ENCODE measurements around the gene RFXAP. TPM values are rescaled to one million over a fixed set of nuclear protein-coding genes. Genes with fewer than 3 reads are reported as not detected.

The RFXAP gene
- total RNA-seq, 1 experiment from 2014 or later: 4.4 TPM

- TF ChIP-seq MAX (IDR thresholded peaks at IDR 0.05) (no peak), POLR2A (IDR thresholded peaks at IDR 0.05; ENCODE audit: borderline replicate concordance, extremely low read depth, insufficient read depth, insufficient read length) (no peak)
Observed at GRCh38 chr13:36787181-36787580, 31.8 kb upstream of the RFXAP start (continued).

GRCh38 chr13:36788276-36788675 lies 30.7 kb upstream of the RFXAP start:
- Histone ChIP-seq H3K9me2 (ENCODE audit: insufficient read depth) (no peaks in the 10 kb centered on the region), H3K27me3 (ENCODE audit: insufficient read depth, low read length) (no peaks in the 10 kb centered on the region), H3K9me3 (ENCODE audit: control insufficient read depth in 1 of 2, insufficient read depth in 1 of 2, low read depth in 1 of 2, low read length in 2 of 2) (no peaks in the 10 kb centered on the region), H3K36me3 (ENCODE audit: control insufficient read depth in 1 of 2, insufficient read depth in 2 of 2, low read length in 2 of 2) (no peaks in the 10 kb centered on the region), H3K4me1 (ENCODE audit: control insufficient read depth in 1 of 2, insufficient read depth in 2 of 2, low read length in 2 of 2) (peaks cover 0 to 12% of the 10 kb centered on the region in 2 experiments; a peak in 2 of 4 replicates), H3K79me2 (ENCODE audit: insufficient read depth, low read length) (no peaks in the 10 kb centered on the region), H3K4me3 (replicated peaks in 1 of 2; ENCODE audit: low read depth in 1 of 2, low read length in 2 of 2) (no peak overlapping the region), H4K20me1 (ENCODE audit: insufficient read depth) (no peaks in the 10 kb centered on the region), H3K27ac (ENCODE audit: low read depth, low read length) (no peak overlapping the region), H2AFZ (ENCODE audit: low read depth, low read length, poor library complexity, severe bottlenecking) (no peak overlapping the region), H3K4me2 (ENCODE audit: low read length) (no peak overlapping the region; the same call in 1 of the 2 replicates), H3K9ac (ENCODE audit: low read length) (no peak overlapping the region)
- TF ChIP-seq RAD21 (IDR thresholded peaks at IDR 0.05; ENCODE audit: low read depth): no peak
- TF ChIP-seq TCF7L2 (IDR thresholded peaks at IDR 0.05; ENCODE audit: borderline replicate concordance, extremely low read depth, insufficient read depth, insufficient read length): no peak
- TF ChIP-seq CBX3 (IDR thresholded peaks at IDR 0.05; ENCODE audit: low read depth): no peak
- ATAC-seq (no peak), DNase-seq (ENCODE audit: low read depth, low spot score) (no peak)
- CTCF ChIA-PET: no interaction called here
- POLR2A ChIA-PET: no interaction called here
- BruUV-seq (replicated peaks): no TSS peak
- intact Hi-C loops (cut with micrococcal nuclease): no loop called here
- RAD21 ChIA-PET (ENCODE audit: low non-redundant PET in 1 of 2, low total read pairs in 2 of 2, uncharacterized antibody in 2 of 2, unreplicated experiment in 2 of 2): no interaction called here

GRCh38 chr13:36789061-36789460 lies 30.0 kb upstream of the RFXAP start:
- Histone ChIP-seq H3K9ac (ENCODE audit: low read length) (no peak overlapping the region), H3K4me3 (replicated peaks in 1 of 2; ENCODE audit: low read depth in 1 of 2, low read length in 2 of 2) (no peak overlapping the region), H3K79me2 (ENCODE audit: insufficient read depth, low read length) (no peaks in the 10 kb centered on the region), H3K4me1 (ENCODE audit: control insufficient read depth in 1 of 2, insufficient read depth in 2 of 2, low read length in 2 of 2) (peaks cover 0 to 12% of the 10 kb centered on the region in 2 experiments; a peak in 2 of 4 replicates), H3K9me3 (ENCODE audit: control insufficient read depth in 1 of 2, insufficient read depth in 1 of 2, low read depth in 1 of 2, low read length in 2 of 2) (no peaks in the 10 kb centered on the region), H4K20me1 (ENCODE audit: insufficient read depth) (no peaks in the 10 kb centered on the region), H3K27ac (ENCODE audit: low read depth, low read length) (no peak overlapping the region), H3K4me2 (ENCODE audit: low read length) (peak overlapping the region; percentile 28), H3K36me3 (ENCODE audit: control insufficient read depth in 1 of 2, insufficient read depth in 2 of 2, low read length in 2 of 2) (no peaks in the 10 kb centered on the region), H3K27me3 (ENCODE audit: insufficient read depth, low read length) (no peaks in the 10 kb centered on the region), H2AFZ (ENCODE audit: low read depth, low read length, poor library complexity, severe bottlenecking) (no peak overlapping the region), H3K9me2 (ENCODE audit: insufficient read depth) (no peaks in the 10 kb centered on the region)
- no TSS peak for BruUV-seq (replicated peaks)
- intact Hi-C loops (cut with micrococcal nuclease): no loop called here
- ATAC-seq (no peak), DNase-seq (ENCODE audit: low read depth, low spot score) (no peak)
- RAD21 ChIA-PET (ENCODE audit: low non-redundant PET in 1 of 2, low total read pairs in 2 of 2, uncharacterized antibody in 2 of 2, unreplicated experiment in 2 of 2): no interaction called here
- POLR2A ChIA-PET: no interaction called here
- CTCF ChIA-PET: no interaction called here
- TF ChIP-seq CEBPB (IDR thresholded peaks at IDR 0.05; ENCODE audit: low read depth): no peak
- TF ChIP-seq ATF3 (IDR thresholded peaks at IDR 0.05): no peak
- TF ChIP-seq REST (IDR thresholded peaks at IDR 0.05; ENCODE audit: low read depth): no peak
- no peak for TF ChIP-seq ZBTB33 (IDR thresholded peaks at IDR 0.05; ENCODE audit: extremely low read depth, insufficient replicate concordance, low read length)
- TF ChIP-seq YY1 (IDR thresholded peaks at IDR 0.05; ENCODE audit: extremely low read depth, insufficient replicate concordance, low read depth, low read length): no peak
- no peak for TF ChIP-seq EZH2 (IDR thresholded peaks at IDR 0.05)

Measured in HCT116 (cell line).